NCI-H345 (cell line): ENCODE data around the gene CFAP43.

Source experiments
- DNase-seq: peaks from one replicate; lab custom pipeline; 2025; lab: John Stamatoyannopoulos, UW

Gene CFAP43

DNA sequence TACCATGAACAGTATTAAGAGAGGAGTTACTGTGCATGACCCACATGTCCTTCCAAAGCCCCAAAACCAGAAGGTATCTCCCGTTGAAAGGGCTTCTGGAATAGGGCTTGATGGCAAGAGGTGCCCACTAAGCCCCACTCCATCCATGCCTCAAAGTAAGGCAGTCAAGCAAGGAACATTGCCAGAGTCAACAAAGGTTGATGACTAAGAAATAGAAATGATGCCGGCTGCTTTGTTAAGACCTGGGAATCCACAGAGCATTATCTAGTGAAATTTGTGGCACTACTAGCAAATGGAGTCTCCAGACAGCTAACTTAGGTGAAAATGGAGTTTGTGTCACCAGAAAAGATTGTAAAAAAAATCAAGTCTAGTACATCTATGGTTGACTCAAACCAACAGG, 104.0 kb downstream of the CFAP43 start:
- DNase-seq = no peak

DNA sequence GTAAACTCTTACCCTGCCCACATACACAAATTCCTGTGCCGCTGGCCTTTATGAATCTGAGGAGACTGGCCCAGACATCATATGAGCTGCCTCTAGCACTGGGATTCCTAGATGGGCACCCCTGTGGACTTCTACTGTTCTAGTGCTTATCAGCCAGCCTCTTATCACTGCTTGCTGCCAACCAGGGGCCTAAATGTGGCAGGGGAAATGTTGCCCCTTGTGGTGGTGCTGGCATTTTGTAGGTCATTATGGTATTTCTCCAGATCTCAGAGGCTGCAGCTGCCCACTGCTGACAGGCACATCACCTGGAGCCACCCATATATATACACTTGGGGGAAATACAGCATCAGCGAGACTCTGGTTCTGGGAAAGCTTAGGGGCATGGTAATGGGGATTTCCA, 104.8 kb downstream of the CFAP43 start:
- no peak for DNase-seq

DNA sequence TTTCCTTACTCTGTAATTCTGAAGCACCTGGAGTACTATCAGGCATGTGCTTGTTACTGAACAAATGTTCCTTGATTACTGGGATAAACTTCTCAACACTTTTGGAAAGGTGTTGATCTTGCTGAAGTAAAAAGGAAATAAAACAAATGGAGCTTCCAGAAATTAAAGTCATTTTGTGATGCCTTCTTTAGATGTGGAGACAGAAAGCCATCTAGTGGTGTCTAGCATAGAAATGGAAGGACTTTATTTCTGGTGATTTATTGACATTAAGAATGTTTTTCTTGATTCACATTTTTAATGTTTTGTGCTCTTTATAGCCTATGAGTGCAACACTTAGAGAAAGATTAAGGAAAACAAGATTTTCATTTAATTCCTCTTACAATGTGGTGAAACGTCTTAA, 108.8 kb downstream of the CFAP43 start:
- DNase-seq = no peak

DNA sequence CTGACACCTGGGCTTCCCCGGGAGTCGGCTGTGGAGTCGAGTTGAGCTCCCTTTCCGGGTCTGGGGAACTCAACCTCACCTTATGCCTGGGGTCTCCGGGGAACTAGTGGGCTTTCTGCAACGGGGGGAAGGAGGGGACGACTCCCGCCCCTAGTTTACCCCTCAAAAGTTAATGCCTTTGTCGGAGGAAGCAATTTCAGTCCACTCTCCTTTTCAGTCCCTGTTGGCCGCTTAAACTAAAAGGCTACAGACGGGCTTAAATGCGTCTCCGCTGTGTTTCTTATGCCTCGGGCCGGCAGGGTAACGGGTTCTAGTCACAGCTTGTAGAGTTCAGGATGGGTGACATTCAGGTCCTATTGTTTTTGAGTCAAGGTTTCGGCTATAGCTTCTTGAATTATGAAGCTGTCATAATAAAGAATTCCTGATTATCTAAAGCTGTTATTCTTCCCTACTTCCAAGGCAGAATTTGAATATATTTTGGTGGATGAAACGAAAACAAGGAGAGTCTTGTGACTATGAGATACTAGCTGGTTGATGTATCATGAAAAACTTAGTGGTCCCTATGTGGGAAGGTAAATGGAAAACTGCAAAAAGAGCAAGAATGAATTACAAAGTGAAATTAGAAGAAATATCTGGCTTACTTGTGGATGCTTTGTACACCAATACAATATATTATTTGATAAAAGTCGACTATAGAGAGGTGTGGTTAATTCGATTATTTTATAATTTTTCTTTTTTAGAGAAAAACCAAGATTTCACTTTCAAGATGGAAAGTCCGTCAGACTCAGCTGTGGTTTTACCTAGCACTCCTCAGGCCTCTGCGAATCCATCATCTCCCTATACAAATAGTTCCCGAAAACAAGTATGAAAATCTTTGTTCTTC, 109.7 kb downstream of the CFAP43 start:
- DNase-seq = peak; percentile 45

- DNase-seq = peak; percentile 97
These were observed 110.5 kb downstream of the CFAP43 start, which contains the start of gene SFR1 for GRCh38 chr10:104121485-104122224. Gene SFR1, plus strand, starts transcription at chr10:104122171. Its CDS starts 13 bp downstream, at chr10:104122184.

- DNase-seq = peak; percentile 64
These were observed 111.2 kb downstream of the CFAP43 start for GRCh38 chr10:104120903-104121484.

GRCh38 chr10:104120512-104120902, 111.7 kb downstream of the CFAP43 start:
- no peak for DNase-seq

DNA sequence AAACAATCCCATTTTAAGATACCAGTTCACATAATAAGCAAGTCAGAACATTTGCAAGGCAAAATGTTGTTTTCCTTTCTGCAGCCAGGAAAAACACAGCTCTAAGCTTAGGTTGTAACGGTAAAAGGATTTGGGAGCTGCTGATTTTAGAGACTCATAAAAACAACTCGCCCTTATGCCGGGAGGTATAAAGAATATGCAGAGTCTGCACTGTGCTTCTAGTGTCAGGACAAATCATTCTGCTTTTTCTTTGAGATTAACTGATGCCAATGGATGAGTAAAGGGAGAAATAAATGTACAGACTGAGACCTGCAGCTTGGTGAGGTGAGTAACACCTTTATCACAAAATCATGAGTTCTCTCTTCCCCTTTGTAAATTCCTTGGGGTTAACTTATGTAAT, 112.2 kb downstream of the CFAP43 start:
- no peak for DNase-seq

- DNase-seq = peak; percentile 36
These were observed 114.3 kb downstream of the CFAP43 start for GRCh38 chr10:104117839-104118323.

- DNase-seq = no peak
These were observed 118.7 kb downstream of the CFAP43 start for GRCh38 chr10:104113376-104113956.

GRCh38 chr10:104109908-104110662, 122.1 kb downstream of the CFAP43 start:
- DNase-seq = no peak

DNA sequence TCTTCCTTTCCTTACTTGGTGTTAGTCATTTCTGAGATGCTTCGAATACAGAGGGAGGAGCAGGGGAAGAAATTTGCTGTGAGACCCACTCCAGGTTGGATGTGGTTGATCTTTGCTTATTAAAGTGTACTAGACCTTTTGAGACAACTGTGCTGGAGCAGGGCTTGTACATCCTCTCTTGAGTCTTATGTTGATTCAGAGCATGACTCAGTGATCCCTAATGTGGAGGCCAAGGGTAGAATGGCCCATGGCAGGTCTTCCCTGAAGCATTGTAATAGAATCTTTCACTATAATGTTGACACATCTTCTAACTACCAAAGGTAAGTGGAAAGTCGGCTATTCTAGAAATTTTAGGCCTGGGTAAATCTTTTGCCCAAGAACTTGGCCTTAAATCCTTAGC, 127.2 kb downstream of the CFAP43 start:
- no peak for DNase-seq

DNA sequence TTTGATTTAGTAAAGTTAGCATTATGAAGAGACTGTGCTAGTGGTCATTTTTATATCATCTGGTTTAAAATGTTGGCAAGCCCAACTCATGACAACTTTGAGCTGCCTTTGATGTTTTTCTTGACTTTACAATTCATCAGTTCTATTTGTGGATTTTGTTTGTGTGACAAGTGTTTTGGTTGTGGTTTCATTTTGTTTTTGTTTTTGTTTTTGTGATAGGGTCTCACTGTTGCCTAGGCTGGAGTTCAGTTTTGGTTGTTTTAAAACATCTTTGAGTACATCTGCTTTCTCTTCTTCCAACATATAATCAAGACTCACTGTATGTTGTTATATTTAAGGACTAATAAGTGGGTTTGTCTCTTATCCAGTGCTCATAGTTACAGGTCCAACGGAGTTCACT, 127.7 kb downstream of the CFAP43 start:
- DNase-seq = no peak

DNA sequence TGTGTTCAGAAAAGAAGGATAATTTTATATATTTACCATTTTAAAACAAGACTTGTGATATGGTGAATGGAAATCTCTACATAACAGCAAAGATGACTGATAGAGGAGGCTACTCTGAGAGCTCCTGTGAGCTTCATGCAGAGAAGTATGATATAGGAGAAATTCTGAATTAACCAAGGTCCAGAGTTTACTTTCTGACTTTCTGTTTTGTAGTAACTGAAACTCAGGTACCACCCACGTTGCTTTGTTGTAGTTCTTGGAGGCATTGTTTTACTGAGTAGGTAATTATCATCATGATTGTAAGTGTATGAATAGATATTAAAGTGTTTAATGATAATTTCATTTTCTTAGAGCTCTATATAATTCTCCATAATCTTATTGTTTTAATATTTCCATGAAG, 128.2 kb downstream of the CFAP43 start:
- DNase-seq = no peak

- no peak for DNase-seq
These were observed 130.3 kb downstream of the CFAP43 start for GRCh38 chr10:104101902-104102301.

GRCh38 chr10:104100795-104101194, 131.4 kb downstream of the CFAP43 start:
- no peak for DNase-seq

DNA sequence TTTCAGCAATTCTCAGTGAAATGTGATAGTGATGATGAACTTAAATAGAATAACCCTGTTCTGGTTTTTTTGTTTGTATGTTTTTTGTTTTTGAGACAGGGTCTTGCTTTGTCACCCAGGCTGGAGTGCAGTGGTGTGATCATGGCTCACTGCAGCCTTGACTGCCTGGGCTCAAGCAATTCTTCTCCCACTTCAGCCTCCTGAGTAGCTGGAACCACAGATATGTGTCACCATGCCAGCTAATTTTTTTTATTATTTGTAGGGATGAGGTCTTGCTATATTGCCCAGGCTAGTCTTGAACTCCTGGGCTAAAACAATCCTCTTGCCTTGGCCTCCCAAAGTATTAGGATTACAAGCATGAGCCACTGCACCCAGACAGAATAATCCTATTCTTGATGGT, 132.2 kb downstream of the CFAP43 start:
- DNase-seq = no peak

- no peak for DNase-seq
These were observed 132.9 kb downstream of the CFAP43 start for GRCh38 chr10:104099269-104099668.

GRCh38 chr10:104098358-104098925, 133.7 kb downstream of the CFAP43 start:
- no peak for DNase-seq

- DNase-seq = no peak
These were observed 135.5 kb downstream of the CFAP43 start for GRCh38 chr10:104096692-104097091.

DNA sequence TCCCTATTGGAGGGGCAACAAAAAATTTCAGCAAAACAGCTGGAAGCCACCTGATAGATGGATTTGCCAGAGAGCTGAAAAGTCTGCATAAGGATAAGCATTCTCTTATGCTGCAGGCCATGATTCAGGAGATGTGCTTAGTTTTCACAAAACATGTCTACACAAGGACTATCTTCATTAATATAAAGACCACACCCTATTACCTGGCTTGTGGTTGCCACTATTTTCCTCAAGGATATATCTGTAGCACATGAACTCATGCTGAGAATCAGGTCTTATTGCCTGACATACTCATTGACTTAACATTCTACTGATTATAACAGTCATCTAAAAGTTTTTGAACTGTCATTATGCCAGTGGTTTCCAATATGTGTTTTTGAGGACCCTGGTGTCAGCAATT, 139.4 kb downstream of the CFAP43 start:
- no peak for DNase-seq
